Kidney (tissue), 14 donors: ENCODE data around the gene KCNH5. TPM values are rescaled to one million over a fixed set of nuclear protein-coding genes. Genes with fewer than 3 reads are reported as not detected.

ENCODE experiments used
- DNase-seq, 5 donors: peaks; one replicate each; pipeline ENCODE4 v3.0.0-alpha.2; 2013 to 2020
- FAIRE-seq: peaks from 2 replicates; lab custom pipeline; 2012; peaks lifted over from hg19 to GRCh38; lab: Jason Lieb, UNC
- H3K27ac ChIP-seq, 2 donors: one replicate each; pipeline ENCODE4 v1.7.0; 2013; ENCODE audit warnings: low read depth in 2 of 2, low read length in 2 of 2, inconsistent platforms in 1 of 2
- H3K27me3 ChIP-seq: one replicate; pipeline ENCODE4 v1.7.1; 2013; ENCODE audit warnings: low read length, inconsistent platforms; ENCODE audit not compliant: control insufficient read depth, insufficient read depth
- H3K36me3 ChIP-seq, 3 donors: one replicate each; pipeline versions ENCODE4 v1.7.0 to v1.7.1; 2013; ENCODE audit warnings: low read length in 3 of 3, control low read depth in 1 of 3, inconsistent platforms in 1 of 3; ENCODE audit not compliant: insufficient read depth in 3 of 3, control insufficient read depth in 2 of 3
- H3K4me1 ChIP-seq, 3 donors: one replicate each; pipeline versions ENCODE4 v1.7.0 to v1.7.1; 2013; ENCODE audit warnings: low read length in 3 of 3, inconsistent platforms in 1 of 3, low read depth in 1 of 3; ENCODE audit not compliant: control insufficient read depth in 2 of 3, insufficient read depth in 2 of 3
- H3K4me3 ChIP-seq, 3 donors: one replicate each; pipeline versions ENCODE4 v1.7.0 to v1.8.1; 2013; ENCODE audit warnings: low read length in 3 of 3, control low read depth in 1 of 3, inconsistent platforms in 1 of 3
- H3K9ac ChIP-seq, 3 donors: one replicate each; pipeline versions ENCODE4 v1.7.0 to v1.7.1; 2013; ENCODE audit warnings: low read length in 3 of 3, control low read depth in 1 of 3, inconsistent platforms in 1 of 3
- H3K9me3 ChIP-seq, 3 donors: one replicate each; pipeline versions ENCODE4 v1.7.0 to v1.7.1; 2013; ENCODE audit warnings: low read length in 3 of 3, control low read depth in 1 of 3, inconsistent platforms in 1 of 3; ENCODE audit not compliant: control insufficient read depth in 2 of 3, insufficient read depth in 1 of 3
- CTCF ChIP-seq: IDR thresholded peaks from 3 replicates; pipeline ENCODE4 v1.5.1; 2012; ENCODE audit warnings: mild to moderate bottlenecking, moderate library complexity, borderline replicate concordance; ENCODE audit not compliant: insufficient read depth; ENCODE audit errors: extremely low read depth
- intact Hi-C: fragments of 100-400 bp; cut with DNase I; formaldehyde crosslinking; loops from one replicate; pipeline ENCODE4 v1.11.1; 2022
- polyA plus RNA-seq: library from polyadenylated mRNA; stranded (reverse); fragments of 350-450 nt; fragmentation: Illumina TruSeq; extraction: RNeasy Lipid Tissue Mini Kit (QIAGEN cat#74804); gene quantifications from one replicate; pipeline ENCODE4 v1.2.3, GENCODE V29; 2014; ENCODE audit warnings: low read depth, low replicate concordance; ENCODE audit not compliant: insufficient read depth
- total RNA-seq: library from RNA; stranded (reverse); fragmentation: NEBNext Ultra II Directional; extraction: Animal tissue kit (Norgen Biotek cat#: 25700); gene quantifications from one replicate; pipeline ENCODE4 v1.2.1, GENCODE V29; 2021
- donor health status: control.
- donor health status: control.
- donor health status: control.
- donor health status: control.
- donor health status: control.
- donor health status: DM: yes; HTN: yes; CAD: no.
- donor health status: Normal renal cell carcinoma (clear cell type).

KCNH5 gene
- total and polyA plus RNA-seq, 2 donors from 2014 or later, result not detected

GRCh38 chr14:62658631-62659030 is 386.6 kb downstream of the KCNH5 start:
- DNase-seq (no peak), FAIRE-seq (no peak)
- H3K4me1 ChIP-seq, result no peaks in the 10 kb centered on the region
- H3K27me3 ChIP-seq, result no peaks in the 10 kb centered on the region
- TF ChIP-seq CTCF, result no peak
- no peak overlapping the region for H3K4me3 ChIP-seq
- H3K9me3 ChIP-seq, result no peaks in the 10 kb centered on the region
- no peak overlapping the region for H3K27ac ChIP-seq
- no peak overlapping the region for H3K9ac ChIP-seq
- intact Hi-C loops, result no loop called here
- no peaks in the 10 kb centered on the region for H3K36me3 ChIP-seq

GRCh38 chr14:62657376-62657775 is 387.9 kb downstream of the KCNH5 start:
- TF ChIP-seq CTCF, result no peak
- H3K36me3 ChIP-seq, result no peaks in the 10 kb centered on the region
- H3K27me3 ChIP-seq, result no peaks in the 10 kb centered on the region
- intact Hi-C loops, result no loop called here
- no peak for DNase-seq
- H3K4me3 ChIP-seq, result no peak overlapping the region
- H3K9me3 ChIP-seq, result no peaks in the 10 kb centered on the region
- no peak for FAIRE-seq
- H3K9ac ChIP-seq, result no peak overlapping the region
- H3K27ac ChIP-seq, result no peak overlapping the region
- H3K4me1 ChIP-seq, result no peaks in the 10 kb centered on the region

GRCh38 chr14:62655166-62655565 is 390.1 kb downstream of the KCNH5 start:
- Histone ChIP-seq H3K27me3 (no peaks in the 10 kb centered on the region), H3K9me3 (no peaks in the 10 kb centered on the region), H3K27ac (no peak overlapping the region), H3K4me1 (no peaks in the 10 kb centered on the region), H3K9ac (no peak overlapping the region), H3K36me3 (no peaks in the 10 kb centered on the region), H3K4me3 (no peak overlapping the region)
- intact Hi-C loops, result no loop called here
- DNase-seq (peak in 2 of 5 donors; percentile 26 to 40), FAIRE-seq (no peak)
- no peak for TF ChIP-seq CTCF

GRCh38 chr14:62654641-62655040 is 390.6 kb downstream of the KCNH5 start:
- Histone ChIP-seq H3K27ac (no peak overlapping the region), H3K9me3 (no peaks in the 10 kb centered on the region), H3K4me1 (no peaks in the 10 kb centered on the region), H3K36me3 (no peaks in the 10 kb centered on the region), H3K27me3 (no peaks in the 10 kb centered on the region), H3K4me3 (no peak overlapping the region), H3K9ac (no peak overlapping the region)
- FAIRE-seq, result no peak
- no peak for TF ChIP-seq CTCF
- no peak for DNase-seq
- intact Hi-C loops, result no loop called here
